ENCODE measurements around the gene BCDIN3D.

DNA sequence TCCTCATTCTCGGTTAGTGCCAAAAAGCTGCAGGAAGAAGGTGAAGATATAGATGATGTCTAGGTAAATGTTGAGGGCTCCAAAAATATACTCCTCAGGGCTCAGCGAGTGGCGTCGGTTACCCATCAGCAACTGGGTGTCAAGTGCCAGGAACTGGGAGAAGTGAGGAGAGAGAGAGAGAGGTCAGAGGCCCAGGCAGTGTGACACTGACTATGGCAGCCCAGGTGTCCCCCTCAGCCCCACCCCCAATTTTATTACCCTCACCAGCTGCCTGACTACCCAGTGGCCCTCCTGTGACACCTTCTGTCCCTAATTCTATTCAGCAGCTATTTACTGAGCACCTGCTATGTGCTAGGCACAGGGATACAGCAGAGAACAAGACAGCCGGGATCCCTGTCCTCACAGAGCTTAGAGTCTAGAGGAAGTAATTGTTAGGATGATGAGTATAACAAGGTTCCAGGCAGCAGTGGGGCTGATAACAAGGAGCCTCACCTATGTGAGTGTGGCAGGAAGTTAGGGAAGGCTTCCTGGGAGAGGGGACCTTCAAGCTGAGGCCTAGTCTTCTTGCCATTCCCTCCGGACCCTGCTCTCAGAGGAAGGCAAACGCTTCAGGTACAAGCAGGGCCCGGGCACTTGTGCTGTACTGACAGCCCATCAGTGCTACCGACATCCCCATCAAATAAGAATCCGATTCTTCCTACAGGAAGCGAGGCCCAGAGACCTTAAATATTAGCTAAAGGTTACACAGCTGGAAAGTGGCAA, 27.8 kb upstream of the BCDIN3D start:
- TF ChIP-seq, protein P1, sequence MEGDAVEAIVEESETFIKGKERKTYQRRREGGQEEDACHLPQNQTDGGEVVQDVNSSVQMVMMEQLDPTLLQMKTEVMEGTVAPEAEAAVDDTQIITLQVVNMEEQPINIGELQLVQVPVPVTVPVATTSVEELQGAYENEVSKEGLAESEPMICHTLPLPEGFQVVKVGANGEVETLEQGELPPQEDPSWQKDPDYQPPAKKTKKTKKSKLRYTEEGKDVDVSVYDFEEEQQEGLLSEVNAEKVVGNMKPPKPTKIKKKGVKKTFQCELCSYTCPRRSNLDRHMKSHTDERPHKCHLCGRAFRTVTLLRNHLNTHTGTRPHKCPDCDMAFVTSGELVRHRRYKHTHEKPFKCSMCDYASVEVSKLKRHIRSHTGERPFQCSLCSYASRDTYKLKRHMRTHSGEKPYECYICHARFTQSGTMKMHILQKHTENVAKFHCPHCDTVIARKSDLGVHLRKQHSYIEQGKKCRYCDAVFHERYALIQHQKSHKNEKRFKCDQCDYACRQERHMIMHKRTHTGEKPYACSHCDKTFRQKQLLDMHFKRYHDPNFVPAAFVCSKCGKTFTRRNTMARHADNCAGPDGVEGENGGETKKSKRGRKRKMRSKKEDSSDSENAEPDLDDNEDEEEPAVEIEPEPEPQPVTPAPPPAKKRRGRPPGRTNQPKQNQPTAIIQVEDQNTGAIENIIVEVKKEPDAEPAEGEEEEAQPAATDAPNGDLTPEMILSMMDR (IDR thresholded peaks at IDR 0.05) = no peak
- no peak for TF ChIP-seq POLR2A (IDR thresholded peaks at IDR 0.05)
